Naive B cell (primary cell): Measurements from ENCODE around the gene ADGRD2. TPM values are rescaled to one million over a fixed set of nuclear protein-coding genes. Genes with fewer than 3 reads are reported as not detected.

Experiments
- ATAC-seq, 2 donors: fragments of 150-1000 bp; cut with Tn5 transposase; 2 replicates each; pipeline ENCODE4 v1.10.0; 2021; ENCODE audit warnings: low read depth in 2 of 2, mild to moderate bottlenecking in 2 of 2, moderate library complexity in 2 of 2
- DNase-seq: peaks from one replicate; pipeline ENCODE4 v3.0.0; 2022
- H3K27ac Mint-ChIP-seq, 6 donors: one replicate each; pipeline ENCODE4 v1.8.0; 2020 to 2022; ENCODE audit warnings: mild to moderate bottlenecking in 6 of 6, mixed read lengths in 6 of 6, moderate library complexity in 5 of 6, inconsistent platforms in 2 of 6
- H3K27me3 Mint-ChIP-seq, 3 donors: one replicate each; pipeline ENCODE4 v1.8.0; 2021 to 2022; ENCODE audit warnings: mixed read lengths in 3 of 3, mild to moderate bottlenecking in 1 of 3
- H3K36me3 Mint-ChIP-seq, 2 donors: one replicate each; pipeline ENCODE4 v1.8.0; 2020 to 2022; ENCODE audit warnings: mixed read lengths in 2 of 2, inconsistent platforms in 1 of 2, mild to moderate bottlenecking in 1 of 2
- H3K4me1 Mint-ChIP-seq, 3 donors: one replicate each; pipeline ENCODE4 v1.8.0; 2020 to 2022; ENCODE audit warnings: mixed read lengths in 3 of 3, inconsistent platforms in 1 of 3, mild to moderate bottlenecking in 1 of 3, moderate library complexity in 1 of 3
- H3K4me3 Mint-ChIP-seq, 8 donors: one replicate each; pipeline ENCODE4 v1.8.0; 2020 to 2022; ENCODE audit warnings: mild to moderate bottlenecking in 8 of 8, mixed read lengths in 8 of 8, moderate library complexity in 8 of 8, inconsistent platforms in 2 of 8
- H3K9me3 Mint-ChIP-seq, 7 donors: one replicate each; pipeline ENCODE4 v1.8.0; 2020 to 2022; ENCODE audit warnings: mixed read lengths in 7 of 7, mild to moderate bottlenecking in 5 of 7, inconsistent platforms in 2 of 7, moderate library complexity in 1 of 7
- polyA plus RNA-seq, 6 donors: library from polyadenylated mRNA; unstranded; fragments of 300-500 nt; fragmentation: Illumina TruSeq; gene quantifications; one replicate each; pipeline ENCODE4 v1.2.3, GENCODE V29; 2021; ENCODE audit warnings: low read depth in 6 of 6

Gene ADGRD2
- polyA plus RNA-seq, 6 donors from 2014 or later, result not detected

DNA sequence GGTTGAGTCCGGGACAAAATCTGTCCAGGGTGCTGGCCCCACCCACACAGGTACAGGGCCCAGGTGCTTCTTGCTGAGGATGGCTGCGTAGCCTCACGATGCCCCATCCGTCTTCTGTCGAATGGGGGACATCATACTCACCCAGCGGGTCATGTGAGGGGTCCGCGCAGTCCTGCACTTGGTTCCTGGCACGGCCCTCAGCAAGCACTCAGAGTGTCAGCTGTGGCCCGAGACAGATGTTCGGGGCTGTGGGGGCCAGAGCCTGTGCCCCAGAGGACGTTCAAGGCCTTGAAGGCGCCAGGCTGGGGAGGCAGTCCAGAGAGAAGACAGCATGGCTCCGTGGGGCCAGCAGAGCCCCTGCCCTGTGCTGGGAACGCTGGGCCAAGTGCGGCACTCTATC lies 29.1 kb downstream of the ADGRD2 start:
- H3K4me3 Mint-ChIP-seq, result no peak overlapping the region
- peaks cover 0 to 4% (median 0%) of the 10 kb centered on the region in 3 donors for H3K4me1 Mint-ChIP-seq
- peaks cover 0 to 7% (median 2%) of the 10 kb centered on the region in 7 donors for H3K9me3 Mint-ChIP-seq
- DNase-seq (no peak), ATAC-seq (no peak)
- H3K36me3 Mint-ChIP-seq, result no peaks in the 10 kb centered on the region
- H3K27me3 Mint-ChIP-seq, result peaks cover 14 to 63% (median 40%) of the 10 kb centered on the region in 3 donors
- H3K27ac Mint-ChIP-seq, result no peak overlapping the region

DNA sequence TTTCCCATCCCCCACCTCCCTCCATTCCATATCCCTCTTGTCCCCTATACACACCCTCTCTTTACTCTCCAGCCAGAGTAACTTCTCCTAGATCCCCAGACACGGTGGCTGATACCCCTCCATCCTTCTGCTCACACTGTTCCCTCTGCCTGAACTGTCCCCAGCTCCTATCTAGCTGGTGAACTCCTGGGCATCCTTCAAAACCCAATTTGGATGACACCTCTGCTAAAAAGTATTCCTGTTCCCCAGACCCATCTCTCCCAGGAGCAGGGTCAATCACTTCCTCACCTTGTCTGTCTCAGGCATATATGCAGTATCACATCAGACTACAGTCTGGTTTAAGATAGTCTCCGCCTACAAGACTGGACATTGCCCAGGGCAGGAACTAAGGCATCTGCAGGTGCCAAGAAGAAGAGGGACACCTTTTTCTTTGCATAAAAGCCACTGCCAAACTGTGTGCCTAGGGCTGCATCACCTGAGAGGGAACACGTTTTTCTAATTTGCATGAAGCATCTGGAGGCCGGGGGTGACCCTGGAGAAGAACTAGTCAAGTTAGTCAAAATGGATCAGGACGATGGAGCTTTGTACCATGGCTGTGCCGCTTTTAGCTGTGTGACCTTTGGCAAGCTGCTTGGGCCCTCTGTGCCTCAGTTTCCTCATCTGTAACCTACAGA lies 29.8 kb downstream of the ADGRD2 start:
- peaks cover 0 to 7% (median 2%) of the 10 kb centered on the region in 7 donors for H3K9me3 Mint-ChIP-seq
- no peak overlapping the region for H3K4me3 Mint-ChIP-seq
- ATAC-seq (no peak), DNase-seq (no peak)
- H3K27me3 Mint-ChIP-seq, result peaks cover 14 to 57% (median 34%) of the 10 kb centered on the region in 3 donors
- peaks cover 0 to 4% (median 0%) of the 10 kb centered on the region in 3 donors for H3K4me1 Mint-ChIP-seq
- H3K27ac Mint-ChIP-seq, result peak overlapping the region in 1 of 6 donors; percentile 42
- no peaks in the 10 kb centered on the region for H3K36me3 Mint-ChIP-seq

DNA sequence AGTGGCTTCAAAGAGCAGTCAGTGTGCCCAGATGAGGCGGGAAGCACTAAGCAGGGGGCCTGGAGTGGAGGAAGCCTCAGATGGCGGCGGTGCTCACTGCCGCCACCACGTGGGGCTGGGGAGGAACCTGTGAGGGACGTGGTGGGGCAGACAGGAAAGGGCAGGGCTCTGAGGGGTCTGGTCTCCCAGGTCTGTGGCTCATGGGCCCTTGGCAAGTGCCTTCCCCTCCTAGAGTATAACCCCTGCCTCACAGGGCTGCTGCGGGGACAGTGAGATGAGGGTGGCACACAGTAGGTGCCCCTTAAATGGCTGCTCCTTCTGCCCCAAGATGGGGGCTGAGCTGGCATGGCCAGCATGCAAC lies 30.4 kb downstream of the ADGRD2 start:
- no peak for ATAC-seq
- Mint-ChIP-seq H3K27ac (no peak overlapping the region), H3K36me3 (no peaks in the 10 kb centered on the region)

DNA sequence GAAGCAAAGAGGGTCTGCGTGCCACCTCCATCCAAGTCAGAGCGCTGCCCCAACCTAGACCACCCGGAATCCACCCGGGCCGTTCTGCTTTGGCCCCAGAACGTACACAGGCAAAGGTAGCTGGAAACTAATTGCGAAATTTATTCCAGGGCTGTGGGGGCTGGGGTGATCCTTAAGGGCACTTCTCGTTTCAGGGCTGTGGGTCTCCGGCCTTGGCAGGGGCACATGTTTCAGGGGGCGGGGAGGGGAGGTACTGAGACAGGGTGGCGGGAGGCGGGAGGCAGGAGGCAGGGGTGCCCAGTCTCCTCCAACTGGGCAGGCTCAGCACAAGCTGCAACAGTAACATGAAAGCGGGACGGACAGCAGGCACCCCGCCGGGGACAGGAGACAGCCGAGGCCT lies 30.9 kb downstream of the ADGRD2 start:
- DNase-seq (no peak), ATAC-seq (no peak)
- Mint-ChIP-seq H3K9me3 (peaks cover 0 to 7% (median 2%) of the 10 kb centered on the region in 7 donors), H3K27me3 (peaks cover 14 to 52% (median 39%) of the 10 kb centered on the region in 3 donors), H3K4me3 (no peak overlapping the region), H3K27ac (no peak overlapping the region), H3K4me1 (peaks cover 0 to 4% (median 0%) of the 10 kb centered on the region in 3 donors), H3K36me3 (no peaks in the 10 kb centered on the region)

More for the DNA sequence above, 30.4 kb downstream of the ADGRD2 start:
- Mint-ChIP-seq H3K4me3 (no peak overlapping the region), H3K27me3 (peaks cover 14 to 52% (median 35%) of the 10 kb centered on the region in 3 donors), H3K4me1 (peaks cover 0 to 4% (median 0%) of the 10 kb centered on the region in 3 donors), H3K9me3 (peaks cover 0 to 7% (median 2%) of the 10 kb centered on the region in 7 donors)
- DNase-seq, result no peak

DNA sequence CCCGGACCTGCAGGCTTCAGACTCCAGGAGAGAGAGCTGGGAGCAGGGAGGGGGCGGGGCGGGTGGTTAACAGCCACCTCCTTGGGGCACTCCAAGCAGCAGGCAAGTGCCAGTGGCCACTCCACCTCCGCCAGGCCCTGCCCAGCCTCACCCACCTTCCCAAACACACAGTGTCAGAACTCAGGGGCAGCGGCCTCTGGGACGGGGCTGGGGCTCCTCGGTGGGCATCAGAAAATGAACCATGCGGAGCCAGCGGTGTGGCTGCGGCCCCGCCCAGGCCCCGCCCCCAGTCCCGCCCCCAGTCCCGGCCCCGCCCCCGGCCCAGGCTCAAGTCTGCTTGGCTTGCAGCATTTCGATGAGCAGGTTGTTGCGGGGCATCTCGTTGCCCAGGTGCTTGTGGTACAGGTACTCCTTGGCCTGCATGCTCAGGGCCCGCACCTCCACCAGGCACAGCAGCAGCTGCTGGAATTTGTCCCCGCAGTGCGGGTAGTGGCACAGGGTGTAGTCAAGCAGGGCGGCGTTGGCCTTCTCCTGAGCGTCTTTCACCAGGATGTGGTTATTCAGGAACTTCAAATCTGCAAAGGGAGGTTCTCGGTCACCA lies 32.3 kb downstream of the ADGRD2 start:
- H3K9me3 Mint-ChIP-seq, result peaks cover 0 to 7% (median 2%) of the 10 kb centered on the region in 7 donors
- no peak overlapping the region for H3K4me3 Mint-ChIP-seq
- peaks cover 0 to 4% (median 0%) of the 10 kb centered on the region in 3 donors for H3K4me1 Mint-ChIP-seq
- peaks cover 14 to 46% (median 39%) of the 10 kb centered on the region in 3 donors for H3K27me3 Mint-ChIP-seq
- H3K36me3 Mint-ChIP-seq, result no peaks in the 10 kb centered on the region
- DNase-seq (no peak), ATAC-seq (no peak)
- H3K27ac Mint-ChIP-seq, result no peak overlapping the region

DNA sequence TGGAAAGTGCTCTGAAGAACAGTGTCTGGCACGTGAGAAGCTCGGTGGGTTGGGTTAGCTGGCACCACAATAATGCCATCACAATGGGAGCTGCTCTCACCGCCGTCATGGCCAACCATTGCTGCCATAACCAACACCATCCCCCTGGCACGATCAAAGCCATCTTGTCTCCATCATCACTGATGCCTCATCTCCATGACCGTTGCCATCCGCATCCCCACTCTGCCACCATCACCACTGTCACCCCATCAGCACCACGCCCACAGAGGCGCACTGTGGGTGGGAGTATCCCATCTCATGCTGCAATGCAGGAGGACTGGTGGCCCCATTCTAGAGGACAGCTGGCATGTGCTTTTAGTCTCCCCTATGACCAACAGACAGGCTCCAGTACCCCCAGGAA lies 33.2 kb downstream of the ADGRD2 start:
- DNase-seq, result no peak
- no peak overlapping the region for H3K4me3 Mint-ChIP-seq
- H3K4me1 Mint-ChIP-seq, result peaks cover 0 to 4% (median under 1%) of the 10 kb centered on the region in 3 donors
- no peak overlapping the region for H3K27ac Mint-ChIP-seq
- H3K9me3 Mint-ChIP-seq, result peaks cover 0 to 7% (median 2%) of the 10 kb centered on the region in 7 donors
- H3K36me3 Mint-ChIP-seq, result no peaks in the 10 kb centered on the region
- no peak for ATAC-seq
- H3K27me3 Mint-ChIP-seq, result peaks cover 14 to 46% (median 41%) of the 10 kb centered on the region in 3 donors

DNA sequence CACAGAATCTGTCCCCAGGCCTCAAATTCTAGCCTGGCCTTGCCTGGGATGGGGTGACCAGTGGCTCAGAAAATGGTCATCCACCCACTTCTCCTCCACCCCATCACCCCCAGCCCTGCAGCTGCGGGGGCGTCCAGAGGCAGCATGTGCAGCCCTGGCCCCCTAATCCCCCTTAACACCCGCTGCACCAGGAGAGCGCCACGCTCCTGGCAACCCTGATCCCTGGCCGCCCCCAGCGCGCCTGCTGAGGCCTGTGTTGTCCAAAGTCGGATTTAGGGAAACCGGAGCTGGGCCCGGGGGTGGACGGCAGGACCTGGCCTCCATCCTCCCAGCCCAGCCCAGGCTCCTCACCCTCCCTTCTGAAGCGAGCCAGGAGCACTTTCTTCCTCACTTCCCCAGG lies 35.0 kb downstream of the ADGRD2 start:
- H3K27ac Mint-ChIP-seq, result no peak overlapping the region
- DNase-seq (no peak), ATAC-seq (no peak)
- H3K9me3 Mint-ChIP-seq, result peaks cover 0 to 7% (median 2%) of the 10 kb centered on the region in 7 donors
- H3K4me3 Mint-ChIP-seq, result no peak overlapping the region
- peaks cover 0 to 4% (median 0%) of the 10 kb centered on the region in 3 donors for H3K4me1 Mint-ChIP-seq
- H3K27me3 Mint-ChIP-seq, result peaks cover 8 to 39% (median 39%) of the 10 kb centered on the region in 3 donors
- no peaks in the 10 kb centered on the region for H3K36me3 Mint-ChIP-seq

DNA sequence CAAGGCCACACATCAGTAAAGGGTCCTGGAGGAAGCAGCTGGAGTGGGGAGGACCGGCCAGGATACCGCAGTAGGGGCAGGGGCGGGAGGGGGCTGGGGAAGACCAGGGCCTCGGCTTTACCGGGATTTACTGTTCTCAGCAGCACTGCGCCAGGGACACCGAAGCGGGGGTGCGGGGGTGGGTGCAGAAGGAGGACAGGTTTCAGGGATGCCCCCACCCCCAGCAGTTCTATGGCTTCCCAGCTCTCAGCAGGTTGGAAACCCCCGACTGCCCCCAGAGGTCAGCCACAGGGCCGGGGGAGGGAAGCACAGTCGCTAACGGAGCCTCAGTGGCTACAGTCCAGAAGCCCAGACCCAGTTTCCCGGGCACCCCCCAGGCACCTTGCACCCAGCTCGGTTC lies 35.7 kb downstream of the ADGRD2 start:
- H3K27me3 Mint-ChIP-seq, result peaks cover 7 to 41% (median 39%) of the 10 kb centered on the region in 3 donors
- H3K4me1 Mint-ChIP-seq, result peaks cover 0 to 4% (median 0%) of the 10 kb centered on the region in 3 donors
- ATAC-seq, result no peak
- no peak for DNase-seq
- H3K36me3 Mint-ChIP-seq, result no peaks in the 10 kb centered on the region
- peaks cover 0 to 7% (median 2%) of the 10 kb centered on the region in 7 donors for H3K9me3 Mint-ChIP-seq
- H3K4me3 Mint-ChIP-seq, result no peak overlapping the region
- no peak overlapping the region for H3K27ac Mint-ChIP-seq

DNA sequence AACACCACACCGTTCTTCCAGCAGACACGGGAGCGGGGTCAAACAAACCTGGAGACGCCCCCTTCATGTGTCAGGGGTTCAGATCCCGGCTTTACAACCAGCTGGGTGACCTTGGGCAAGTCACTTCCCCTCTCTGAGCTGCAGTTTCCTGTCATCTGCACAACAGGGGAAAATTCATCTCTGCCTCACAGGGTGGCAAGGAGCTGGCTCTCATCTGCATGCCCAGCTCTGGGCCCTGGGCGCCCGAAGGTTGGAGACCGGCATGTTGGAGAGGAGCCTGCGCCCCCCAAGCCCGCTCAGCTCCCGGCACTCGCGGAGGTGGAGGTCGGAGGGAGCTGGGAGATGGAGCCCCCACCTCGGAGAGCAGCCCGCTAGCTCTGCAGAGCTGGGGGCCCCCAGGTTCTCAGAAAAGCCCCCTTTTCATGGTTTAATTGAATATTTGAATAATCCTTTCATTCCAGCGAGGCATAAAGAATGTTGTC lies 36.6 kb downstream of the ADGRD2 start:
- DNase-seq (no peak), ATAC-seq (no peak)
- peaks cover 7 to 44% (median 42%) of the 10 kb centered on the region in 3 donors for H3K27me3 Mint-ChIP-seq
- H3K9me3 Mint-ChIP-seq, result peaks cover 0 to 7% (median 2%) of the 10 kb centered on the region in 7 donors
- H3K4me1 Mint-ChIP-seq, result peaks cover 0 to 4% (median 0%) of the 10 kb centered on the region in 3 donors
- H3K36me3 Mint-ChIP-seq, result no peaks in the 10 kb centered on the region
- H3K27ac Mint-ChIP-seq, result no peak overlapping the region
- H3K4me3 Mint-ChIP-seq, result no peak overlapping the region

DNA sequence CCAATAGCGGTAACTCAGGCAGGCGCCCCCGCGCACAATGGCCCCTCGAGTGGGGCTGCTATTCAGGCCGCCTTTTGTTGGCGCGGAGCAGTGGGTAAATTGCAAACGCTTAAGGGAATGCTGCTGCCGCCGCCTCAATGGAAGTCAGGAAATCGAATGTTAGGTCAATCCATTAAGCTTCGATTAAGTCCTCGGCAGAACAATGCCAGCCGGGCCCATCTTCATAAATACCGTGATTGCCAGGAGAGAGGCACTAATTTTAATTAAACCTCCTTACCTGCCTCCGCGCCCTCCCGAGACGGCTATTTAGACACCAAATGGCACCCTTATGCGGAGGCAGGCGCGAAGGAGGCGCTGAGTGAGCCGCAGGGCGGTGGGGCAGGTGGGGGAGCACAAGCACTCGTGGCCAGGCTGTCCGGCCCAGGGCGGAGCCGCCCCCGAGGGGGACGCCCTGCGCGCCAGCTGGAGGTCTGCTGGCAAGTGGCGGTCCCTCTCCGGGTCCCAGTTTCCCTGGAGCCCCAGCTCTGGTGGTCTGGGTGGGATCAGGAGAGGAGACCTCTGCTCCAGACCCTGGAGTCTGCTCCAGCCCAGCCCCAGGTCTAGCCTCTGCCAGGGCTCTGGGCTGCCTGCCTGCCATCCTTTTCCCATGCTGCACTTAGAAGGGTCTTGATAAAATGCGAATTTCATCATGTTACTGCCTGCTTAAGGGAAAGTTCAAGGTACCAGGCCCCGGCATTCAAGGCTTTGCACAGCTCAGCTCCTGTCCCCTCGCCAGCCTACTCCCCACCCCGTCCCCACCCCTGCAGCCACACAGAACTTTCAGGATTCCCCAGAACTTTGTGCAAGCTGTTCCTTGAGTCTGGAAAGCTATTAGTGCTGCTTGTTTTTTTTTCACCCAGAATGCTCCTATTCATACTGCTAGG lies 37.3 kb downstream of the ADGRD2 start:
- no peak overlapping the region for H3K4me3 Mint-ChIP-seq
- no peak overlapping the region for H3K27ac Mint-ChIP-seq
- H3K36me3 Mint-ChIP-seq, result no peaks in the 10 kb centered on the region
- no peak for ATAC-seq
- H3K9me3 Mint-ChIP-seq, result peaks cover 0 to 7% (median 2%) of the 10 kb centered on the region in 7 donors
- H3K4me1 Mint-ChIP-seq, result peaks cover 0 to 4% (median 0%) of the 10 kb centered on the region in 3 donors
- peaks cover 7 to 50% (median 49%) of the 10 kb centered on the region in 3 donors for H3K27me3 Mint-ChIP-seq
- DNase-seq, result no peak

DNA sequence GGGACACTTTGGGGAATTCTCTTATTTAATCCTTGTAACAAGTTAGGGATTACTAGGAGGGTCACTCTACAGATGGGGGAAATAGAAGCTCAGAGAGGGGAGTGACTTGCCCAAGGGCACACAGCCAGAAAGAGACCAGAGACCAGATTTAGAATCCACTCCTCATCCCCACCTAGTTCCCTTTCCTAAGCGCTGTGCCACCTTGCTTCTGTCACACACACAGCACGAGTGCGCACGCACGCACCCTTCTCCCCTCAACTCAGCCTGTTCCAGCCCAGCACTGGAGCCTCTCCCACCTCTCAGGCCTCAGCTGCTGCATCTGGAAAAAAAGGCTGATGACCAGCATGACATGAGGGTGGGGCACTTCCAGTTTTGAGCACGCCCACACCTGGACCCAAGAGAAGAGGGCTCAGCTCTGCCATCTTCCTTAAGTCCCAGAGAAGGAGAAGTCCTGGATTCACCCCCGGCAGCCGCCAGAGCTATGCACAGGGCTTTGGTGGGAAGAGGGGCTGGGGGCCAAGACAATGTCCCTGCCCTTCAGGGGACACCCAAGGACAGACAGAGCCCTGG lies 38.5 kb downstream of the ADGRD2 start:
- H3K27ac Mint-ChIP-seq, result no peak overlapping the region
- peaks cover under 1 to 50% (median 42%) of the 10 kb centered on the region in 3 donors for H3K27me3 Mint-ChIP-seq
- ATAC-seq (no peak), DNase-seq (no peak)
- no peaks in the 10 kb centered on the region for H3K36me3 Mint-ChIP-seq
- H3K4me3 Mint-ChIP-seq, result no peak overlapping the region
- H3K9me3 Mint-ChIP-seq, result peaks cover 0 to 3% (median 0%) of the 10 kb centered on the region in 7 donors
- H3K4me1 Mint-ChIP-seq, result peaks cover 0 to 4% (median 0%) of the 10 kb centered on the region in 3 donors

DNA sequence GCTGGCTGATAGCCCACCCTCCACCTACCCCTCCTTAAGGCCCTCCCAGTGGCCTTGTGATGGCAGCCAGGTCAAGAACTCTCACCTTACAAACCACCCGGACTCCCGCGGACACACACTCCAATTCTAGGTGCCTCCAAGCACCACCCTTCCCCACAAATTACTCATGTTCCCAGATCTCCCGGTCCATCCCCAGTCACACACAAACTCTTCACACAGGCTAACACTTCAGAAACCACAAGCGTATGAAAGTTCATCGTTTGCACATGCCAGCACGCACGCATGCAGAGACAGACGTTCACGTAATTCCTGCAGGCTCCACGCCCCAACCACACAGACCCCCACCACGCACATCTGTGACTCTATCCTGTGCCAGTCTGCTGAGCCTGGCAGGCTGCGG lies 39.0 kb downstream of the ADGRD2 start:
- H3K27ac Mint-ChIP-seq, result no peak overlapping the region
- no peak for DNase-seq
- H3K4me1 Mint-ChIP-seq, result peaks cover 0 to 4% (median 0%) of the 10 kb centered on the region in 3 donors
- no peaks in the 10 kb centered on the region for H3K9me3 Mint-ChIP-seq
- H3K4me3 Mint-ChIP-seq, result no peak overlapping the region
- no peak for ATAC-seq
- peaks cover 0 to 45% (median 37%) of the 10 kb centered on the region in 3 donors for H3K27me3 Mint-ChIP-seq
- H3K36me3 Mint-ChIP-seq, result no peaks in the 10 kb centered on the region

DNA sequence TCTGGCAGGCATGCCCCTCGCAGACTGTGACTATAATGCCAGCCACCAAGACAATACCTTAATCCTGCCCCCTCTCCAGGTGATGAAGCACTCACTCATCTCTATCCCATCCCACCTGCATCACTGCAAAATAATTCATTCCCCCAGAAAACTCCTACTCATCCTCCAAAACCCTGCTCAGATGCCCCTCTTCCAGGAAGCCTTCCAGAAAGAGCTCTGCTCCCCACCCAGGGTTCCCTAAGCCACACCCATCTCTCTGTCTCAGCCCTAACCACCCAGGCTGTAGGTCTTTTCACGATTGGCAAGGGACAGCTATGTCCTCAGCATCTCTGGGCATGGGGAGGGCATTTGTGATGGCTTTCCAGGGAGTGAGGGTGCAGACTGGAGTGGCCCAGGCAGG lies 39.8 kb downstream of the ADGRD2 start:
- Mint-ChIP-seq H3K36me3 (no peaks in the 10 kb centered on the region), H3K4me1 (peaks cover 0 to 4% (median 0%) of the 10 kb centered on the region in 3 donors), H3K27ac (no peak overlapping the region), H3K9me3 (no peaks in the 10 kb centered on the region), H3K4me3 (no peak overlapping the region), H3K27me3 (peaks cover 0 to 45% (median 37%) of the 10 kb centered on the region in 3 donors)
- no peak for ATAC-seq
- no peak for DNase-seq
